ENCODE measurements around the gene HDDC3. TPM values are rescaled to one million over a fixed set of nuclear protein-coding genes. Genes with fewer than 3 reads are reported as not detected.

Gene HDDC3
- total and polyA plus RNA-seq, 9 of the 15 experiments (the other 6 are each of a cell fraction or from before 2014, with no cell fraction given): 14.9 to 55.8 (median 36.9) TPM

GRCh38 chr15:90903733-90904536 lies 28.4 kb downstream of the HDDC3 start (continued):
- TF ChIP-seq ZFP91 (CRISPR knock-in tag; IDR thresholded peaks at IDR 0.05) (no peak), E2F3 (CRISPR knock-in tag; IDR thresholded peaks at IDR 0.05) (no peak), ZNF175 (CRISPR knock-in tag; IDR thresholded peaks at IDR 0.05; ENCODE audit: low read depth) (no peak), CHD4 (IDR thresholded peaks at IDR 0.05; ENCODE audit: insufficient read depth, insufficient replicate concordance, low read depth, low read length, poor library complexity, severe bottlenecking) (no peak), NFIX (CRISPR knock-in tag; IDR thresholded peaks at IDR 0.05; ENCODE audit: low read depth) (no peak), FOXJ2 (tag; IDR thresholded peaks at IDR 0.05) (no peak), FOXP1 (CRISPR knock-in tag; IDR thresholded peaks at IDR 0.05) (no peak), ZNF12 (CRISPR knock-in tag; IDR thresholded peaks at IDR 0.05) (0 out of 2 replicates have a peak, but pooled peaks have one; percentile 38), MCM2 (IDR thresholded peaks at IDR 0.05; ENCODE audit: low read depth) (no peak), ZNF354B (CRISPR knock-in tag; IDR thresholded peaks at IDR 0.05) (no peak), NFATC3 (IDR thresholded peaks at IDR 0.05) (no peak), HDGF (IDR thresholded peaks at IDR 0.05) (peak; percentile 37; the same call in 1 of the 2 replicates), RFX7 (CRISPR knock-in tag; IDR thresholded peaks at IDR 0.05) (no peak), UBTF (IDR thresholded peaks at IDR 0.05; ENCODE audit: borderline replicate concordance in 1 of 2, low read depth in 2 of 2, low read length in 2 of 2) (peak in 1 of 2 experiments; percentile 38; a peak in 2 of 4 replicates), ZNF398 (CRISPR knock-in tag; IDR thresholded peaks at IDR 0.05) (no peak), JUN (IDR thresholded peaks at IDR 0.05; ENCODE audit: borderline replicate concordance, low read depth, low read length) (no peak), JUN (CRISPR knock-in tag; IDR thresholded peaks at IDR 0.05; ENCODE audit: borderline replicate concordance) (no peak), SFPQ (IDR thresholded peaks at IDR 0.05; ENCODE audit: low read depth, low read length) (no peak), POLR2B (IDR thresholded peaks at IDR 0.05; ENCODE audit: low read depth, partially characterized antibody) (no peak), ZEB2 (IDR thresholded peaks at IDR 0.05) (no peak)
